ENCODE measurements around the gene MRFAP1. TPM values are rescaled to one million over a fixed set of nuclear protein-coding genes. Genes with fewer than 3 reads are reported as not detected.

MRFAP1 gene
- total and polyA plus RNA-seq, 2 of the 4 experiments (the other 2 are of a cell fraction): 65.4 to 268 TPM

- POLR2A ChIA-PET (ENCODE audit: unreplicated experiment): no interaction called here
- Histone ChIP-seq H2BK120ac (ENCODE audit: low read depth, low read length) (no peak overlapping the region), H2AFZ (replicated peaks; ENCODE audit: low read length, poor library complexity) (no peak overlapping the region), H3K36me3 (ENCODE audit: control insufficient read depth, insufficient read depth, low read length) (peaks cover 56% of the 10 kb centered on the region), H3K27me3 (ENCODE audit: control insufficient read depth, insufficient read depth, low read length) (no peaks in the 10 kb centered on the region), H4K8ac (ENCODE audit: low read depth in 2 of 2, low read length in 2 of 2) (no peak overlapping the region), H3K18ac (ENCODE audit: low read depth, low read length) (no peak overlapping the region), H2BK15ac (ENCODE audit: low read depth, low read length) (no peak overlapping the region), H4K91ac (ENCODE audit: insufficient read depth, low read depth, low read length) (no peak overlapping the region), H2AK9ac (replicated peaks; ENCODE audit: low read depth, low read length, poor library complexity) (no peak overlapping the region), H4K20me1 (ENCODE audit: insufficient read depth, low read length) (no peaks in the 10 kb centered on the region), H3K79me1 (ENCODE audit: low read depth in 1 of 2, low read length in 2 of 2) (no peaks in the 10 kb centered on the region), H3K4ac (ENCODE audit: low read depth, low read length) (no peak overlapping the region), H3K9me1 (ENCODE audit: insufficient read depth, low read length) (no peaks in the 10 kb centered on the region; the same call in 1 of the 2 replicates), H3K9me3 (ENCODE audit: control insufficient read depth, insufficient read depth, low read length) (no peaks in the 10 kb centered on the region), H4K5ac (ENCODE audit: low read depth, low read length) (no peak overlapping the region), H3K9ac (ENCODE audit: low read depth, low read length) (no peak overlapping the region), H3K4me3 (ENCODE audit: insufficient read depth, low read depth, low read length) (no peak overlapping the region), H2BK20ac (ENCODE audit: low read depth, low read length) (no peak overlapping the region), H3K27ac (ENCODE audit: insufficient read depth, low read length) (no peak overlapping the region), H2AK5ac (ENCODE audit: low read depth, low read length) (no peak overlapping the region), H3K14ac (replicated peaks; ENCODE audit: low read depth, low read length) (no peak overlapping the region), H3K56ac (ENCODE audit: extremely low read depth, insufficient read depth, low read length) (no peak overlapping the region), H3K4me1 (ENCODE audit: control insufficient read depth, insufficient read depth, low read length) (no peaks in the 10 kb centered on the region), H3K4me2 (ENCODE audit: low read depth, low read length) (no peak overlapping the region), H3K23ac (ENCODE audit: low read depth, low read length) (no peak overlapping the region), H2BK5ac (ENCODE audit: low read depth, low read length, poor library complexity, severe bottlenecking) (no peak overlapping the region)
- 94 to 100% methylated on average over 2 of the region's 17 CpGs for WGBS, 2 experiments (ENCODE audit: extremely low coverage in 2 of 2, insufficient read length in 1 of 2)
- BruUV-seq (replicated peaks): no TSS peak
- in situ Hi-C loops (cut with MboI; ENCODE audit: low sequenced_read_pairs): no loop called here
- DNase-seq: no peak
- dilution Hi-C loops (cut with HindIII; ENCODE audit: low sequenced_read_pairs, unreplicated experiment): no loop called here
- CTCF ChIA-PET: no interaction called here
- intact Hi-C loops (cut with micrococcal nuclease): no loop called here
- TF ChIP-seq RAD21 (IDR thresholded peaks at IDR 0.05; ENCODE audit: low read length): no peak
- no peak for TF ChIP-seq MAFK (IDR thresholded peaks at IDR 0.05; ENCODE audit: low read depth, low read length)
- no peak for TF ChIP-seq FOS (IDR thresholded peaks at IDR 0.05; ENCODE audit: low read depth, low read length)
- TF ChIP-seq MAZ (IDR thresholded peaks at IDR 0.05; ENCODE audit: borderline replicate concordance, low read depth, low read length): no peak
- TF ChIP-seq POLR2A (IDR thresholded peaks at IDR 0.05; ENCODE audit: low read depth, low read length): no peak
- TF ChIP-seq CEBPB (IDR thresholded peaks at IDR 0.05; ENCODE audit: low read depth, low read length): no peak
- TF ChIP-seq, protein P1, sequence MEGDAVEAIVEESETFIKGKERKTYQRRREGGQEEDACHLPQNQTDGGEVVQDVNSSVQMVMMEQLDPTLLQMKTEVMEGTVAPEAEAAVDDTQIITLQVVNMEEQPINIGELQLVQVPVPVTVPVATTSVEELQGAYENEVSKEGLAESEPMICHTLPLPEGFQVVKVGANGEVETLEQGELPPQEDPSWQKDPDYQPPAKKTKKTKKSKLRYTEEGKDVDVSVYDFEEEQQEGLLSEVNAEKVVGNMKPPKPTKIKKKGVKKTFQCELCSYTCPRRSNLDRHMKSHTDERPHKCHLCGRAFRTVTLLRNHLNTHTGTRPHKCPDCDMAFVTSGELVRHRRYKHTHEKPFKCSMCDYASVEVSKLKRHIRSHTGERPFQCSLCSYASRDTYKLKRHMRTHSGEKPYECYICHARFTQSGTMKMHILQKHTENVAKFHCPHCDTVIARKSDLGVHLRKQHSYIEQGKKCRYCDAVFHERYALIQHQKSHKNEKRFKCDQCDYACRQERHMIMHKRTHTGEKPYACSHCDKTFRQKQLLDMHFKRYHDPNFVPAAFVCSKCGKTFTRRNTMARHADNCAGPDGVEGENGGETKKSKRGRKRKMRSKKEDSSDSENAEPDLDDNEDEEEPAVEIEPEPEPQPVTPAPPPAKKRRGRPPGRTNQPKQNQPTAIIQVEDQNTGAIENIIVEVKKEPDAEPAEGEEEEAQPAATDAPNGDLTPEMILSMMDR (conservative IDR thresholded peaks at IDR 0.05; ENCODE audit: low read depth, low read length): no peak
- TF ChIP-seq RFX5 (IDR thresholded peaks at IDR 0.05; ENCODE audit: low read depth, low read length): no peak
- TF ChIP-seq MXI1 (IDR thresholded peaks at IDR 0.05; ENCODE audit: borderline replicate concordance, low read depth, low read length): no peak
- no peak for TF ChIP-seq NFE2L2 (IDR thresholded peaks at IDR 0.05; ENCODE audit: low read depth, low read length)
- no peak for TF ChIP-seq USF2 (IDR thresholded peaks at IDR 0.05; ENCODE audit: low read depth, low read length)
- no peak for ATAC-seq (ENCODE audit: low read depth)
Measured at GRCh38 chr4:6613676-6614651, 26.5 kb upstream of the MRFAP1 start.
